GM20000 (cell line): ENCODE measurements around the gene MSI2.
A peak's percentile ranks its signal among the peaks of the same experiment; 100 is the strongest.

Source experiments
- DNase-seq: peaks from one replicate; pipeline ENCODE4 v3.0.0; 2012; ENCODE audit warnings: low spot score
- CTCF ChIP-seq: IDR thresholded peaks from 2 replicates; pipeline ENCODE4 v1.5.1; 2012; ENCODE audit warnings: mild to moderate bottlenecking, control low read depth; ENCODE audit errors: extremely low read depth, missing control alignments

The MSI2 gene

DNA sequence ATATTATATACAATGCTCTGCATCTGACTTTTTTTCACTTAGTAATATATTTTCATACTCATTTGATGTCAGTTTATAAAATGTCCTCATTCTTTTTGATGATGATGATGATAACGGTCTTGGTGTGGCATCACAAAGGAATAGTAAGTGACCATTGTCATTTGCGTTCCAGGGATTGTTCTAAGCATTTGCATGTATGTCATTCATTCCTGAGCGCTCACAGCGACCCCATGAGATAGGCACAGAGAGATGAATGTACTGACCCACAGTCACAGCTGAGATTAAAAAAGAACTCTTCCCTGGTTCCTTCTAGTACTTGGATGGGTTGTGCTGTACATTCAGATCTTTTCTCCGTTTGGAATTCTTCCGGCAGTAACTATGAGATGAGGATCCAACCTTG lies 21.2 kb upstream of the MSI2 start:
- no peak for TF ChIP-seq CTCF
- no peak for DNase-seq

DNA sequence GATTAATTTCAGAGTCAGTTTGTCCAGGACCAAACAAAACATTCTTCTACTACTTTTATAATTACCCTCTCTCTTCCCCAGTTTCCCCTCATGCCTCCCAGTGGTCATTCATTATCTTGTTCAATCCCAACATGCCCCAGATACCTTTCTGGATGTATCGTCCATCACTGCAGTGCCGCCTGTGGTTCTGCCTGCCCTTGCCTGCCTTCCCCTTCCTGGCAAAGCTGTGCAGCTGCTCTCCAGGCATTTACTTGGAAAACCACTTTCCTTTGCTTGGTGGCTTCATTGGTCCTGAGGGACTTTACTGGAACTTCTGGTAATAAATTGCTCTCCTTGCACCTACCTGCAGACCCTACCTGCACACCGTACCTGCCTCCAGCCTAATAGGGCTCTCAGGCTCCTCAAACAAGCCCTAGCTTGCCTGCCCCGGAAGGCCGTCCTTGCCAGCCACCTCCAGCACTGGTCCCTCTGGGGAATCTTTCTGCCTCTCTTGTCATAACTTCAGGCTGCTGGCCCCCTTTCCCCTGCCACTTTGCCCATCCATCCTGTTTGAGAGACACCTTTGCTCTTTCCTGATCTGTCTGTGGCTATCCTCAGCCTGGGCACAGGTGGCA lies 19.5 kb upstream of the MSI2 start:
- TF ChIP-seq CTCF = no peak

GRCh38 chr17:57240648-57241047 lies 15.7 kb upstream of the MSI2 start:
- no peak for DNase-seq
- TF ChIP-seq CTCF = no peak

More for the DNA sequence above, 19.5 kb upstream of the MSI2 start:
- no peak for DNase-seq

DNA sequence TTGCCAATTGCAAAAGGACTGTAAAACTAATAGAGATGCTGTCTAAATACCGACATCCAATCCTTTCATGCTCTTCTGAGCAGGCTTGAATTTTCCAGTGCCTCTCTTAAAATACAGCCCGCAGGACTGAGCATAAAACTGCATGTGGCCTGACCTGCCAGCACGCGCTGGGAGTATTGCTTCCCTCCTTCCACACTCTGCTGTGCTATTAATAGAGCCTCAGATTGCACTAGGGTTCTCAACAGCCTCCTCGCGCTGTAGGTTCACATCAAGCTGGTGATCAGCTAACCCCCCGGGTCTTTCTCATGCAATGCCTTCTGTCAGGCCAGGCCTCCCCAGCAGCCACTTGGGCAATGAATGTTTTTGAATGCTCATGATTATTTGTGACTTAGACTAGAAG lies 14.2 kb upstream of the MSI2 start:
- no peak for DNase-seq
- no peak for TF ChIP-seq CTCF

- peak; percentile 99 for TF ChIP-seq CTCF
- peak; percentile 81 for DNase-seq
These were observed 13.1 kb upstream of the MSI2 start for GRCh38 chr17:57243171-57243622.

DNA sequence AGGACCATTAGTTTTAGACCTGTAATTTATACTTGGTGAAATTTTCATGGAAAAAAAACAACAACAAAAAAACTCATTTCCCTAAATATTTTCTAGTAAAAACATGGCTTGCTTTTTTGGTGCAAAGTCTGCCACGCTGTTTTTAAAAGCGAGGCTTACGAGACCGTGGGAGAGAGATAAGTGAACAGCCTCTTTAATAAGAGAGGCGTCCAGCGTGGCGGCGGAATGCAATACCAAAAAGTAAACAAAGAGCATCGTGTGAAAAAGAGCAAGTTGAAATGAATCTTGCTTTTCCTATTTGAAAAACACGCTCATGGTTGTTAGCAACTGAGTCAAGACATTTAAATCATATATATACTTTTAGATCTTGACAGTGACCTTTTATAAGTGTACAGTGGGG lies 10.5 kb upstream of the MSI2 start:
- TF ChIP-seq CTCF = no peak
- DNase-seq = no peak

GRCh38 chr17:57246257-57246656 lies 10.1 kb upstream of the MSI2 start:
- DNase-seq = no peak
- no peak for TF ChIP-seq CTCF
